Gastrocnemius medialis (tissue), 4 donors: ENCODE results near the gene METRNL. TPM values are rescaled to one million over a fixed set of nuclear protein-coding genes. Genes with fewer than 3 reads are reported as not detected.

ENCODE experiments used
- ATAC-seq, 2 donors: fragments of 150-250 bp; one replicate each; pipeline ENCODE4 v1.9.1; 2016
- DNase-seq, 2 donors: peaks; one replicate each; pipeline ENCODE4 v3.0.0-alpha.2; 2019
- H3K27ac ChIP-seq, 4 donors: fragments of 200-600 bp; sonication (generic); 1 replicate in 1 of 4; 2 replicates in 3 of 4; pipeline ENCODE4 v1.5.1; 2016 to 2018; ENCODE audit warnings: mild to moderate bottlenecking in 2 of 4, moderate library complexity in 1 of 4
- H3K27me3 ChIP-seq, 3 donors: fragments of 200-600 bp; sonication (generic) in 2 of 3; 1 replicate in 1 of 3; 2 replicates in 2 of 3; pipeline versions ENCODE4 v1.5.1 to v1.6.0; 2016 to 2019; ENCODE audit warnings: mild to moderate bottlenecking in 1 of 3, moderate library complexity in 1 of 3
- H3K36me3 ChIP-seq, 2 donors: fragments of 200-600 bp; sonication (generic) in 1 of 2; one replicate each; pipeline ENCODE4 v1.5.1; 2017 to 2018
- H3K4me1 ChIP-seq, 2 donors: fragments of 200-600 bp; sonication (generic) in 1 of 2; one replicate each; pipeline ENCODE4 v1.5.1; 2016 to 2017; ENCODE audit warnings: mild to moderate bottlenecking in 2 of 2
- H3K4me3 ChIP-seq, 4 donors: fragments of 200-600 bp; sonication (generic) in 3 of 4; 1 replicate in 1 of 4; 2 replicates in 3 of 4; pipeline ENCODE4 v1.5.1; 2016 to 2019; ENCODE audit warnings: mild to moderate bottlenecking in 2 of 4
- H3K9me3 ChIP-seq, 3 donors: fragments of 200-600 bp; sonication (generic) in 2 of 3; 1 replicate in 1 of 3; 2 replicates in 2 of 3; pipeline ENCODE4 v1.5.1; 2016 to 2019
- POLR2A ChIP-seq, 2 donors: fragments of 450-650 bp; IDR thresholded peaks; one replicate each; pipeline ENCODE4 v1.6.1; 2017; ENCODE audit warnings: antibody characterized with exemption in 2 of 2, mild to moderate bottlenecking in 2 of 2, moderate library complexity in 2 of 2
- in situ Hi-C, 4 donors: fragments of 200-750 bp; cut with MboI; loops; one replicate each; pipeline versions ENCODE4 v1.15.0 to v1.8.0; 2017; ENCODE audit warnings: low sequenced_read_pairs in 4 of 4
- intact Hi-C: fragments of 100-400 bp; cut with DNase I; formaldehyde crosslinking; loops from one replicate; pipeline ENCODE4 v1.15.1; 2023; ENCODE audit warnings: low total_unique reads
- total RNA-seq, 4 donors: library from RNA; depleted of rRNA; stranded (reverse); fragments of >200 nt; gene quantifications; one replicate each; pipeline versions ENCODE4 v1.1.0 to v1.2.3, GENCODE V29; 2016
- TF ChIP-seq, protein P1 (sequence below), 5 experiments: fragments of 450-650 bp in 3 of 5; fragments of 200-600 bp in 2 of 5; sonication (generic) in 2 of 5; IDR thresholded peaks in 4 of 5; conservative IDR thresholded peaks in 1 of 5; 1 replicate in 4 of 5; 2 replicates in 1 of 5; pipeline ENCODE4 v1.5.1; 2016 to 2019; ENCODE audit warnings: antibody characterized with exemption in 5 of 5, mild to moderate bottlenecking in 3 of 5, moderate library complexity in 3 of 5

The METRNL gene
- total RNA-seq, 4 donors from 2014 or later: 6.6 to 19.7 (median 11.1) TPM

DNA sequence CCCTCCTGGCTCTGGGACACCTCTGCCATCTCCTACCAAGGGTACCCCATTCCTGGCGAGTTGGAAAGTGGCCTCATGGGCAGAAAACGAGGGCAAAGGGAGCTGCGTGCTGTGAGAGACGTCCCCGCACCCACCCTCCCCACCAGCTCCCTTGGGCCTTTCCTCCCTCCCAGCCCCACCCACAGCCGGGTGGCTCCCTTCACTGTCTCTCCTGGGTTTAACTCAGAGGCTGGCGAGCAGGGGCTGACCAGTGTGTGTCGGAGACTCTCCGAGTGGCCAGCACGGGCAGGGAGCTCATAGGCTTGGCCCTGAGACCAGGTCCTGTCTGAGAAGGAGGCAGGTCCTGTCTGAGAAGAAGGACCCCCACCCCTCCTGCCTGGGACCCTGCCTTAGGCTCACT, 26.1 kb downstream of the METRNL start:
- Histone ChIP-seq H3K4me1 (peaks cover 4 to 12% of the 10 kb centered on the region in 2 donors), H3K9me3 (no peaks in the 10 kb centered on the region), H3K36me3 (no peaks in the 10 kb centered on the region), H3K27me3 (peaks cover 22 to 50% (median 42%) of the 10 kb centered on the region in 3 donors), H3K4me3 (no peak overlapping the region), H3K27ac (no peak overlapping the region)
- intact Hi-C loops (no loop called here), in situ Hi-C loops (no loop called here)
- TF ChIP-seq, protein P1, sequence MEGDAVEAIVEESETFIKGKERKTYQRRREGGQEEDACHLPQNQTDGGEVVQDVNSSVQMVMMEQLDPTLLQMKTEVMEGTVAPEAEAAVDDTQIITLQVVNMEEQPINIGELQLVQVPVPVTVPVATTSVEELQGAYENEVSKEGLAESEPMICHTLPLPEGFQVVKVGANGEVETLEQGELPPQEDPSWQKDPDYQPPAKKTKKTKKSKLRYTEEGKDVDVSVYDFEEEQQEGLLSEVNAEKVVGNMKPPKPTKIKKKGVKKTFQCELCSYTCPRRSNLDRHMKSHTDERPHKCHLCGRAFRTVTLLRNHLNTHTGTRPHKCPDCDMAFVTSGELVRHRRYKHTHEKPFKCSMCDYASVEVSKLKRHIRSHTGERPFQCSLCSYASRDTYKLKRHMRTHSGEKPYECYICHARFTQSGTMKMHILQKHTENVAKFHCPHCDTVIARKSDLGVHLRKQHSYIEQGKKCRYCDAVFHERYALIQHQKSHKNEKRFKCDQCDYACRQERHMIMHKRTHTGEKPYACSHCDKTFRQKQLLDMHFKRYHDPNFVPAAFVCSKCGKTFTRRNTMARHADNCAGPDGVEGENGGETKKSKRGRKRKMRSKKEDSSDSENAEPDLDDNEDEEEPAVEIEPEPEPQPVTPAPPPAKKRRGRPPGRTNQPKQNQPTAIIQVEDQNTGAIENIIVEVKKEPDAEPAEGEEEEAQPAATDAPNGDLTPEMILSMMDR (IDR thresholded peaks at IDR 0.05 in 4 of 5, conservative IDR thresholded peaks at IDR 0.05 in 1 of 5): no peak
- TF ChIP-seq POLR2A (IDR thresholded peaks at IDR 0.05): no peak
- ATAC-seq (no peak), DNase-seq (no peak)

DNA sequence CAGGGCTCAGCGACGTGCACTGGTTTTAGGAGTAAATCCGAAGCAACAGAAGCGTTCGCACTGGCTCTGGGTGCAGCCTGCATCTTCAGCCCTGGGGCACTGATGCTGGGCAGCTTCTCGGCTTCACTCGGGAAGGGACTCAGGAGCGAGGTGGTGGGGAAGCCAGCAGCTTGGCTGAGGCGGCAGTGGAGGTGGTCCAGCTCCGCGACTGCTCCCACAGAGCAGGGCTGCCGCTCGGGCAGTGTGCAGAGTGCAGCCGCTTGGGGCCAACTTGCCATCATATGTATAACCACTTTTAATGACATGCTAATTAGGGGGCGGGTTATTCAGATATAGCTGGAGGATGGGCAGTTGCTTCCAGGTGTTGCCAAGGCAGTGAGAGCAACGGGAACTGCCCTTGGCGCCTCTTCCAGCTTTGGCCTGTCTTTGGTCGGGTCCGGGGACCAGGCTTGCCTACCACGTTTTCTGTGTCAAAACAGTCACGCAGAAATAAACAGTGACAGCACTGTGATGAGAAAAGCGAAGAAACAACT, 26.7 kb downstream of the METRNL start:
- DNase-seq (no peak), ATAC-seq (no peak)
- intact Hi-C loops: no loop called here
- Histone ChIP-seq H3K4me1 (peaks cover 4 to 9% of the 10 kb centered on the region in 2 donors), H3K27ac (no peak overlapping the region), H3K9me3 (no peaks in the 10 kb centered on the region), H3K4me3 (no peak overlapping the region), H3K27me3 (peaks cover 28 to 52% (median 44%) of the 10 kb centered on the region in 3 donors), H3K36me3 (no peaks in the 10 kb centered on the region)
- no peak for TF ChIP-seq POLR2A (IDR thresholded peaks at IDR 0.05)
- TF ChIP-seq, protein P1 (IDR thresholded peaks at IDR 0.05 in 4 of 5, conservative IDR thresholded peaks at IDR 0.05 in 1 of 5): no peak
- in situ Hi-C loops: no loop called here

DNA sequence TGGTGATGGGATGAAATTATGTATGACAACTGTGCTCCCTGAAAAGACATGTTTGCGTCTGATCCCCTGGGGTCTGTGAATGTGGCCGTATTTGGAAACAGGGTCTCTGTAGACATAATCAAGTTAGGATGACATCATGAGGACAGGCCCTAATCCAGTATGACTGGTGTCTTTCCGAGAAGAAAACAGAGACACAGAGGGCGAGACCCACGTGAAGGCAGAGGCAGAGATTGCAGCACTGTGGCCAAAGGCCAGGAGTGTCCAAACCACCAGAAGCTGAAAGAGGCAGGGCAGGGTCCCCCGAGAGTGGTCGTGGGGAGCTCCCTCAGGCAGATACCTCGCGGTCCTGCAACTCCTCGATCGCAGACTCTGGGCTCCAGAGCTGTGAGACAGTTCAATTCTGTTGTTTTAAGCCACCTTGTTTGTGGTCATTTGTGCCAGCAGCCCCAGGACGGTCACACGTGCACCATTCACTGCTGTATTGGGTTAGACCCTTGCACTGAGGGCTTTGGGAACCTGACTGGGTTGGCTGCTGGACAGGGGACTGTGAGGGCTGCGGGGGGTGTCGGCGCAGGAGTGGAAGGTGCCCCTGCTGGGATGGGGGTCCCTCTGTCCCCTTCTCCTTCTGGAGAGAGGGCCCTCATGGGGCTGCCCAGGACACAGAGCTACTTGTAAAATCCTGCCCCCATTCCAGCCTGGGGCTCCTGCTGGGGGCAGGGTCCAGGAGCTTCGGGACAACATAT, 27.7 kb downstream of the METRNL start:
- intact Hi-C loops (no loop called here), in situ Hi-C loops (no loop called here)
- no peaks in the 10 kb centered on the region for H3K4me1 ChIP-seq
- H3K4me3 ChIP-seq: no peak overlapping the region
- ATAC-seq (peak; percentile 25 to 55), DNase-seq (no peak)
- TF ChIP-seq, protein P1 (IDR thresholded peaks at IDR 0.05 in 4 of 5, conservative IDR thresholded peaks at IDR 0.05 in 1 of 5): no peak
- no peak for TF ChIP-seq POLR2A (IDR thresholded peaks at IDR 0.05)
- no peaks in the 10 kb centered on the region for H3K9me3 ChIP-seq
- no peaks in the 10 kb centered on the region for H3K36me3 ChIP-seq
- no peak overlapping the region for H3K27ac ChIP-seq
- H3K27me3 ChIP-seq: peaks cover 34 to 53% (median 45%) of the 10 kb centered on the region in 3 donors

DNA sequence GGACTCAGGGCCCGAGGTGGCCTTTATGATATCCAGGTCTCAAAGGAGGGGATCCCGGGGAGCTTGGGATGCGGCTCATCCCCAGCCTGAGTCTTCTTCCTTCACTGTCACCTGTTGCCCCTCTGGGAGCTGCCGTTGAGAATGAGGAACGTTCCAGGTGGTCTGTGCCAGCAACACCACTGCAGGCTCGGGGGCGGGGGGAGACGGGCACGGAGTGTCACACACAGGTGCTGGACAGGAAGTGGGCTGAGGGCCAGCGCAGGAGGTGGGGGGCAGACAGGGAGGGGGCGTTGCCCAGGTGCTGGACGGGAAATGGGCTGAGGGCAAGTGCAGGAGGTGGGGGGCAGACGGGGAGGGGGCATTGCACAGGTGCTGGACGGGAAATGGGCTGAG, 28.2 kb downstream of the METRNL start:
- H3K9me3 ChIP-seq: no peaks in the 10 kb centered on the region
- no peaks in the 10 kb centered on the region for H3K4me1 ChIP-seq
- H3K4me3 ChIP-seq: no peak overlapping the region
- H3K36me3 ChIP-seq: no peaks in the 10 kb centered on the region
- in situ Hi-C loops: no loop called here
- TF ChIP-seq, protein P1 (IDR thresholded peaks at IDR 0.05 in 4 of 5, conservative IDR thresholded peaks at IDR 0.05 in 1 of 5): no peak
- TF ChIP-seq POLR2A (IDR thresholded peaks at IDR 0.05): no peak
- H3K27me3 ChIP-seq: peaks cover 34 to 55% (median 45%) of the 10 kb centered on the region in 3 donors
- intact Hi-C loops: no loop called here
- no peak overlapping the region for H3K27ac ChIP-seq
- ATAC-seq (no peak), DNase-seq (no peak)
